Lower lobe of right lung (tissue), 2 donors: ENCODE measurements around the gene GLIS1. TPM values are rescaled to one million over a fixed set of nuclear protein-coding genes. Genes with fewer than 3 reads are reported as not detected.

Experiments
- ATAC-seq, 2 donors: fragments of 200-7000 bp; cut with Tn5 transposase; one replicate each; pipeline ENCODE4 v1.9.1; 2020 to 2022; ENCODE audit warnings: mild to moderate bottlenecking in 2 of 2, moderate library complexity in 2 of 2
- DNase-seq: peaks from one replicate; pipeline ENCODE4 v3.0.0-alpha.2; 2020
- H3K27ac ChIP-seq: fragments of 200-600 bp; one replicate; pipeline ENCODE4 v1.8.0; 2022
- H3K27me3 ChIP-seq: fragments of 200-600 bp; one replicate; pipeline ENCODE4 v1.8.0; 2022; ENCODE audit warnings: low read depth
- H3K36me3 ChIP-seq: fragments of 200-600 bp; one replicate; pipeline ENCODE4 v1.8.0; 2022; ENCODE audit warnings: mild to moderate bottlenecking
- H3K4me1 ChIP-seq: fragments of 200-600 bp; one replicate; pipeline ENCODE4 v1.8.0; 2022
- H3K4me3 ChIP-seq: fragments of 200-600 bp; one replicate; pipeline ENCODE4 v1.8.0; 2022; ENCODE audit warnings: mild to moderate bottlenecking
- H3K9me3 ChIP-seq: fragments of 200-600 bp; one replicate; pipeline ENCODE4 v1.8.0; 2022
- intact Hi-C: fragments of 100-400 bp; cut with DNase I; formaldehyde crosslinking; loops from one replicate; pipeline ENCODE4 v1.11.0; 2022
- total RNA-seq: library from RNA; stranded (reverse); fragmentation: NEBNext Ultra II Directional; extraction: Animal tissue kit (Norgen Biotek cat#: 25700); gene quantifications from one replicate; pipeline ENCODE4 v1.2.1, GENCODE V29; 2021
- TF ChIP-seq, protein P1 (sequence below): fragments of 200-600 bp; IDR thresholded peaks from one replicate; pipeline ENCODE4 v1.8.0; 2022; ENCODE audit warnings: antibody characterized with exemption, mild to moderate bottlenecking
- donor health status: DM: no; HTN: yes; CAD: no; lungs with severe emphysema.

GLIS1 gene
- total RNA-seq, 1 donor from 2014 or later: not detected

- Histone ChIP-seq H3K27ac (no peak overlapping the region), H3K4me3 (no peak overlapping the region), H3K4me1 (no peaks in the 10 kb centered on the region), H3K36me3 (no peaks in the 10 kb centered on the region), H3K27me3 (peaks cover 38% of the 10 kb centered on the region), H3K9me3 (no peaks in the 10 kb centered on the region)
- DNase-seq (no peak), ATAC-seq (no peak)
- intact Hi-C loops: no loop called here
- TF ChIP-seq, protein P1, sequence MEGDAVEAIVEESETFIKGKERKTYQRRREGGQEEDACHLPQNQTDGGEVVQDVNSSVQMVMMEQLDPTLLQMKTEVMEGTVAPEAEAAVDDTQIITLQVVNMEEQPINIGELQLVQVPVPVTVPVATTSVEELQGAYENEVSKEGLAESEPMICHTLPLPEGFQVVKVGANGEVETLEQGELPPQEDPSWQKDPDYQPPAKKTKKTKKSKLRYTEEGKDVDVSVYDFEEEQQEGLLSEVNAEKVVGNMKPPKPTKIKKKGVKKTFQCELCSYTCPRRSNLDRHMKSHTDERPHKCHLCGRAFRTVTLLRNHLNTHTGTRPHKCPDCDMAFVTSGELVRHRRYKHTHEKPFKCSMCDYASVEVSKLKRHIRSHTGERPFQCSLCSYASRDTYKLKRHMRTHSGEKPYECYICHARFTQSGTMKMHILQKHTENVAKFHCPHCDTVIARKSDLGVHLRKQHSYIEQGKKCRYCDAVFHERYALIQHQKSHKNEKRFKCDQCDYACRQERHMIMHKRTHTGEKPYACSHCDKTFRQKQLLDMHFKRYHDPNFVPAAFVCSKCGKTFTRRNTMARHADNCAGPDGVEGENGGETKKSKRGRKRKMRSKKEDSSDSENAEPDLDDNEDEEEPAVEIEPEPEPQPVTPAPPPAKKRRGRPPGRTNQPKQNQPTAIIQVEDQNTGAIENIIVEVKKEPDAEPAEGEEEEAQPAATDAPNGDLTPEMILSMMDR: no peak
These were observed 254.1 kb downstream of the GLIS1 start for GRCh38 chr1:53484705-53485477.

GRCh38 chr1:53483656-53484055 is 255.3 kb downstream of the GLIS1 start:
- no peak for DNase-seq

DNA sequence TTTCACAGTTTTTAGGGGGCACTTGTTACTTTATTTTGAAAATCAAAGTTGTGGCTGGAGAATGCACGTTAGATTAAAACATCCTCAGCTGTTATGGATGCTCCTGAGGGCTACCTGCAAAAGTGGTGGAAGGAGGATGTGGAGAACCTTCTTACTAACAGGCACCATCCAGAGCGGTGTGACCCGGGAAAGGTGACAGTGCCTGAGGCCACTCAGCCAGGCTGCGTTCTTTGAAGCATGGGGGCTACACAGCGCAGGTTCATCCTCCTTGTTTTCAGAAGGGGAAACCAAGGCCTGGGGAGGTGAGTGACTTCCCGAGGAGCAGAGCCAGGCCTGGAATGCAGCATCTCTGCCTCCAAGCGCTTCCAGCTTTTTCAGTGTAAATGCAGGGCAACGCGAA is 255.8 kb downstream of the GLIS1 start:
- ATAC-seq (no peak), DNase-seq (no peak)
- intact Hi-C loops: no loop called here
- TF ChIP-seq, protein P1: no peak
- Histone ChIP-seq H3K4me3 (no peak overlapping the region), H3K4me1 (no peaks in the 10 kb centered on the region), H3K27ac (no peak overlapping the region), H3K36me3 (no peaks in the 10 kb centered on the region), H3K27me3 (peaks cover 38% of the 10 kb centered on the region), H3K9me3 (no peaks in the 10 kb centered on the region)

More at GRCh38 chr1:53483656-53484055, 255.3 kb downstream of the GLIS1 start:
- intact Hi-C loops: no loop called here
- ATAC-seq: no peak
- H3K9me3 ChIP-seq: no peaks in the 10 kb centered on the region
- no peaks in the 10 kb centered on the region for H3K4me1 ChIP-seq
- peaks cover 38% of the 10 kb centered on the region for H3K27me3 ChIP-seq
- H3K4me3 ChIP-seq: no peak overlapping the region
- H3K27ac ChIP-seq: no peak overlapping the region
- TF ChIP-seq, protein P1: no peak
- H3K36me3 ChIP-seq: no peaks in the 10 kb centered on the region

DNA sequence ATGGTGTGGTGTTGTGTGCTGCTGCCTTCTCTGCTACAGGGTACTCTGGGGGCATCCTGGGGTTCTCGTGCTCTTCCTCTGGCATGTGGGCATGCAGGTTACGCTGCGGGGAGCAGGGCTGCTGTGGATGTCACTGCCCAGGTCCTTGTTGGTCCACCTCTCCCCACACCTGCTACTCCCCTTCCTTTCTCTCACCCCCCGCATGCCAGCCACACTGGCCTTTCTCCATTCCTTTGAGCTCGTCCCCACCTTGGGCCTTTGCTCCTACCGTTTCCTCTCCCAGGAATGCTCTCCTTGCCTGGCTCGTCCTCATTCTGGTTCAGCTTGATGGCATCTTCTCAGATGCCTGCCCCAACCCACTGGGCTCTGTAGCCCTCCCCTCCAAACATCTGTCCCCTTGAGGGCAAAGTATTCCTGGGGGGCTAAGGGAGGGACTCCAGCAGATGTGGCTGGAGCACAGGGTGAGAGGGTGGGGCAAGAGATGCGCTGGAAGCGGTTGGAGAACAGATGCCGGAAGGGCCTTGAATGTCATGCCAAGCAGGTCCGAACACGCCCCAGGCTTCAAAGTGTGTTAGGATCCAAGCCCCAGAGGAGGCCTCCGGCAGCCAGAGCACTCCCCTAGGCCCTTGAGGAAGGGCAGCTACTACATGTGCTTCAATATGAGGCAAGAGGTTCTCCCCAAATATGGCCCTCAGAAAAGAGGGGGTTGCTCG is 256.4 kb downstream of the GLIS1 start:
- Histone ChIP-seq H3K9me3 (no peaks in the 10 kb centered on the region), H3K27me3 (peaks cover 33% of the 10 kb centered on the region), H3K36me3 (no peaks in the 10 kb centered on the region), H3K27ac (no peak overlapping the region), H3K4me1 (no peaks in the 10 kb centered on the region), H3K4me3 (no peak overlapping the region)
- TF ChIP-seq, protein P1: no peak
- intact Hi-C loops: no loop called here
- ATAC-seq: no peak
- DNase-seq: no peak

DNA sequence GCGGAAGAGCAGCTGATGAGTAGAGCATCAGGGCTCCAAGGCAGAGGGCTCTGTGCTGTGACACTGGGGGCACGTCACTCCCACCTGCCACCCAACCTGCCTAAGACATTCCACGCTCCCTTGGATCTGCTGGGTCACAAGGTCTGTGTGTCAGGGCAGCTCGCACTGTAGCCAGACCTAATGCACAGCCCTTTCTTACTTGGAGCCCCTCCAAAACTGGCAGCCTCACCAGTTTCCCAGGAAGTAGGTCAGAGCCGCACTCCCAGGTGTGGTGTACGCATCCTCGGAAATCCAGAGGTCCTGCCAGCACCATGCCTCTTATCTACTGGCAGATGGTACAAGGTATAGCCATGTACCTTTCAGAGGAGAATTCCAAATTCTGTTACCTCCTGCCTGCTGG is 257.5 kb downstream of the GLIS1 start:
- intact Hi-C loops: no loop called here
- peaks cover 25% of the 10 kb centered on the region for H3K27me3 ChIP-seq
- no peak overlapping the region for H3K4me3 ChIP-seq
- no peak for DNase-seq
- no peaks in the 10 kb centered on the region for H3K36me3 ChIP-seq
- H3K27ac ChIP-seq: no peak overlapping the region
- H3K9me3 ChIP-seq: no peaks in the 10 kb centered on the region
- H3K4me1 ChIP-seq: no peaks in the 10 kb centered on the region
- TF ChIP-seq, protein P1: no peak
- no peak for ATAC-seq
